Type B pancreatic cell (in vitro differentiated cells): ENCODE measurements around the gene VAT1L. TPM values are rescaled to one million over a fixed set of nuclear protein-coding genes. Genes with fewer than 3 reads are reported as not detected.

Experiments
- DNase-seq: peaks from one replicate; pipeline ENCODE4 v3.0.0; 2021; ENCODE audit warnings: mixed read lengths; ENCODE audit not compliant: unreplicated experiment; ENCODE audit errors: extremely low spot score
- H3K27ac Mint-ChIP-seq: 2 replicates; pipeline ENCODE4 v1.8.0; 2021; ENCODE audit warnings: mild to moderate bottlenecking, mixed read lengths
- H3K27me3 Mint-ChIP-seq: 2 replicates; pipeline ENCODE4 v1.8.0; 2021; ENCODE audit warnings: mixed read lengths
- H3K36me3 Mint-ChIP-seq: 2 replicates; pipeline ENCODE4 v1.8.0; 2021; ENCODE audit warnings: mixed read lengths
- H3K4me1 Mint-ChIP-seq: one replicate; pipeline ENCODE4 v1.8.0; 2021; ENCODE audit warnings: mixed read lengths; ENCODE audit not compliant: unreplicated experiment
- H3K4me3 Mint-ChIP-seq: 2 replicates; pipeline ENCODE4 v1.8.0; 2021; ENCODE audit warnings: mild to moderate bottlenecking, mixed read lengths
- H3K9me3 Mint-ChIP-seq: 2 replicates; pipeline ENCODE4 v1.8.0; 2021; ENCODE audit warnings: mixed read lengths
- CTCF ChIP-seq: fragments of 200-600 bp; sonication (generic); conservative IDR thresholded peaks from 2 replicates; pipeline ENCODE4 v1.5.0; 2021; ENCODE audit warnings: antibody characterized with exemption, mild to moderate bottlenecking
- total RNA-seq: library from RNA; stranded (reverse); gene quantifications from 2 replicates; pipeline ENCODE4 v1.2.1, GENCODE V29; 2021; ENCODE audit warnings: low replicate concordance

VAT1L gene
- total RNA-seq, 1 donor from 2014 or later: 12.4 TPM

GRCh38 chr16:77897831-77898605, 109.7 kb downstream of the VAT1L start:
- H3K9me3 Mint-ChIP-seq: no peaks in the 10 kb centered on the region
- TF ChIP-seq CTCF: no peak

DNA sequence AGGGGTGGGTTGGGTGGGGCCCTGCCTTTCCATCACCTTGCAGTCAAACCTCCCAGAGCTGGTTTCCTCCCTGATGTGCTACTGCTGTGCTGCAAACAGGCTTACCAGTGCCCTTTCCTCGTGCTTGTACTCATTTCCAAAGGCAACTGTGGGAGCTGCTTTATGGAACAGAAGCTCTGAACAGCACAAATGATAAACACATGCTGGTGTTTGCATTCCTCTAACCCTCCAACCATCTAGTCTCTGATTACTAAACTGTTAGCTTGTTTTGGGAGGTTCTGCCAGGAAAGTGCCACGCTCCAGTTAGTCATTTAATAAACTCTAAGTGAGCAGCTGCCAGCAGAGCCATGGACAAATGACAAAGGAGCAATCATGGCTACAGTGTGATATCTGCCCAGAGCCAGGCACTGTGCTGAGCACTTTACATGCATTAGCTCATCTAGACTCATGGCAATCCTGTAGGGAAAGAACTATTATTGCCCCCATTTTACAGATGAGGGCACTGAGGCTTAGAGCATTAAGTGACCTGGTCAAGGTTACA, 110.4 kb downstream of the VAT1L start:
- no peak for TF ChIP-seq CTCF
- Mint-ChIP-seq H3K36me3 (no peaks in the 10 kb centered on the region), H3K4me3 (no peak overlapping the region), H3K27me3 (peaks cover 19% of the 10 kb centered on the region), H3K27ac (no peak overlapping the region), H3K4me1 (peaks cover 27% of the 10 kb centered on the region), H3K9me3 (no peaks in the 10 kb centered on the region)
- no peak for DNase-seq

More at GRCh38 chr16:77897831-77898605, 109.7 kb downstream of the VAT1L start:
- H3K4me3 Mint-ChIP-seq: no peak overlapping the region
- no peak for DNase-seq
- H3K27me3 Mint-ChIP-seq: peaks cover 25% of the 10 kb centered on the region
- no peak overlapping the region for H3K27ac Mint-ChIP-seq
- H3K36me3 Mint-ChIP-seq: no peaks in the 10 kb centered on the region
- peaks cover 27% of the 10 kb centered on the region for H3K4me1 Mint-ChIP-seq

DNA sequence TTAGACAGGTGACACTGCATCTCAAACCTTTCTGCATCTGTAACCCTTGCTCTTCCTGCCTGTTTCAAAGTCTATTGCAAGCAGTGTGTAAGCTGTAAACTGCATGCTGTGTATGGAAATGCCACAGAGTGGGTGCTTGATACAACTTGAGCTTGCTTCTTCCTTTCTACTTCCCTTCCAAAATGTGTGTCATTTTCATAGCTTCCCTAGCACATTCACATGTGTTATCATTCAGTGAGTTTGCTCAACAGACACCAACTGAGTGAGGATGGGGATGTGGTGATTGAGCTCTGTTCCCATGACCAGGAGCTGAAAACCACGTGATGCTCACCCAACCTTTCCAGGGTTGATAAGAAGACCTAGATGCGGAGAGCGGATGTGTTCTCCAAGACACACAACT, 111.1 kb downstream of the VAT1L start:
- DNase-seq: no peak
- Mint-ChIP-seq H3K27ac (no peak overlapping the region), H3K4me1 (peaks cover 27% of the 10 kb centered on the region), H3K36me3 (no peaks in the 10 kb centered on the region), H3K9me3 (no peaks in the 10 kb centered on the region), H3K4me3 (no peak overlapping the region), H3K27me3 (peaks cover 15% of the 10 kb centered on the region)
- TF ChIP-seq CTCF: no peak

DNA sequence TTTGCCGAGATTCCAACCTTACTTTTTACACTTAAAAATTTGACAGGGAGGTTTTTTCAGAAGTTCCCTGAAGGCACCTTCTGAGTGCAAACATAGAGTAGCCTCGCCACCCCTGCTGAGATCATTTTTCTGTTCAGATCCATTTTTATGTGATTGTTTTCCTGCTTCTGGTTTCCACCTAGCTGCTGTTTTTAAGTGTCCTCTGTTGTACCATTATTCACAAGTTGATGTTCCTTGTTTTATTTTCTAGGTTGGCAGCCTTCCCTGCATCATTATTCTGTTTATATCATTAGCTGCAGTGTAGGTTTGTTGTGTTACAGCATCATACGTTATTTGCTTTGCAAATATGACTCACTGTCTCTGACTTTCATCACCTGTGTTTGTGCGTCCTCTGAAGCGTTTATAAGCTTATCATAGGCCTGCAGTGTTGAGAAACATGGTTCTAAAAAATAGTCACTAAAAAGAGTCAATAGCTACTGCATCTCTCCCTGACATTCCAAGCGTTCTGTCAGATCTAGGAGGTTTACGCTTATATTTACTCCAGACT, 117.1 kb downstream of the VAT1L start:
- Mint-ChIP-seq H3K27me3 (peaks cover 9% of the 10 kb centered on the region), H3K4me3 (no peak overlapping the region), H3K4me1 (peaks cover 17% of the 10 kb centered on the region), H3K27ac (no peak overlapping the region), H3K9me3 (no peaks in the 10 kb centered on the region), H3K36me3 (no peaks in the 10 kb centered on the region)
- no peak for TF ChIP-seq CTCF
- no peak for DNase-seq

DNA sequence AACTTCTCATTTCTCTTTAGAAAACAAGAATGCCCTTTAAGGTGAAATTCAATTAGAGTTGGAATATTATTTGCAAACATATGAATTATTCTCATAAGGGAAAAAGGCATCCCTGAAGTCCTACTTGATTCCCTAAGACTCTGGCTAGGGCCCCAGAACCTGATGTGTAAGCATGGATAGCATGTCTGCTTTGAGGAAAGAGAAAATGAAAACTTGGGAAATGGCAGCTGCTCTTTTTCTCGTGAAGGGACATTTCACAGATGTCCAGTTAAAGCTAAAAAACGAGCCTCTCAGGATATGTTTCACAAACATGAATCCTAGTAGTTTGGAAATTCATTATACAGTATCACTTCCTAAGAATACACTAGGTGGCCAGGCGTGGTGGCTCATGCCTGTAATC, 121.7 kb downstream of the VAT1L start:
- H3K4me3 Mint-ChIP-seq: no peak overlapping the region
- H3K27me3 Mint-ChIP-seq: peaks cover 9% of the 10 kb centered on the region

More for the DNA sequence above, 121.7 kb downstream of the VAT1L start:
- Mint-ChIP-seq H3K4me1 (peaks cover 16% of the 10 kb centered on the region), H3K27ac (no peak overlapping the region), H3K36me3 (no peaks in the 10 kb centered on the region), H3K9me3 (no peaks in the 10 kb centered on the region)
- TF ChIP-seq CTCF: no peak
- no peak for DNase-seq
